Putamen (tissue), 1 donor: Measurements from ENCODE around the gene C17orf113.
A peak's percentile ranks its signal among the peaks of the same experiment; 100 is the strongest.

Experiments used
- DNase-seq: peaks from one replicate; pipeline ENCODE4 v3.0.0-alpha.2; 2016; ENCODE audit warnings: low spot score

Gene C17orf113

GRCh38 chr17:42072323-42073187 is 22.2 kb upstream of the C17orf113 start:
- no peak for DNase-seq

GRCh38 chr17:42071810-42072209 is 21.4 kb upstream of the C17orf113 start:
- no peak for DNase-seq

- DNase-seq = no peak
Observed at GRCh38 chr17:42068979-42069378, 18.6 kb upstream of the C17orf113 start.

- DNase-seq = peak; percentile 14
Observed at GRCh38 chr17:42067371-42068091, 17.1 kb upstream of the C17orf113 start.

GRCh38 chr17:42065201-42065600 is 14.8 kb upstream of the C17orf113 start:
- DNase-seq = no peak

GRCh38 chr17:42062681-42063080 is 12.3 kb upstream of the C17orf113 start:
- no peak for DNase-seq

GRCh38 chr17:42061646-42062487 is 11.5 kb upstream of the C17orf113 start:
- no peak for DNase-seq

- no peak for DNase-seq
Observed at GRCh38 chr17:42060231-42060630, 9.8 kb upstream of the C17orf113 start.

GRCh38 chr17:42059815-42060214 is 9.4 kb upstream of the C17orf113 start:
- no peak for DNase-seq

- no peak for DNase-seq
Observed at GRCh38 chr17:42058063-42058462, 7.7 kb upstream of the C17orf113 start.

GRCh38 chr17:42056635-42057034 is 6.2 kb upstream of the C17orf113 start:
- no peak for DNase-seq

- no peak for DNase-seq
Observed at GRCh38 chr17:42055496-42055895, 5.1 kb upstream of the C17orf113 start.

- no peak for DNase-seq
Observed at GRCh38 chr17:42055027-42055426, 4.6 kb upstream of the C17orf113 start.

- no peak for DNase-seq
Observed at GRCh38 chr17:42053731-42054500, 3.5 kb upstream of the C17orf113 start.

- no peak for DNase-seq
Observed at GRCh38 chr17:42052346-42052877, 2.0 kb upstream of the C17orf113 start.

GRCh38 chr17:42051645-42052044 is 1.2 kb upstream of the C17orf113 start:
- DNase-seq = no peak

GRCh38 chr17:42051013-42051400 is 606 bp upstream of the C17orf113 start:
- no peak for DNase-seq

GRCh38 chr17:42049834-42050392 is 488 bp downstream of the C17orf113 start:
- no peak for DNase-seq

GRCh38 chr17:42047343-42047742 is 3.1 kb downstream of the C17orf113 start:
- DNase-seq = no peak

GRCh38 chr17:42045719-42046118 is 4.7 kb downstream of the C17orf113 start:
- no peak for DNase-seq
